HCT116 (cell line): ENCODE data around the gene HLA-B. TPM values are rescaled to one million over a fixed set of nuclear protein-coding genes. Genes with fewer than 3 reads are reported as not detected.

Experiments
- ATAC-seq: fragments of 200-7000 bp; cut with Tn5 transposase; 2 replicates; pipeline ENCODE4 v1.9.1; 2020; ENCODE audit warnings: mild to moderate bottlenecking, moderate library complexity
- BruUV-seq: library from RNA; stranded (reverse); fragments of 400-500 nt; replicated peaks from 2 replicates; lab custom pipeline; 2021; lab: Mats Ljungman, UMichigan
- CTCF ChIA-PET: fragments of 300-600 bp; sonication (Branson Sonifier 250); formaldehyde crosslinking; loops from one replicate; lab custom pipeline; 2021; ENCODE audit warnings: antibody characterized with exemption; lab: Charles Lee
- POLR2A ChIA-PET: fragments of 300-600, 350-600 bp; sonication (Branson Sonifier 250); formaldehyde crosslinking; loops from one replicate; lab custom pipeline; 2021; ENCODE audit warnings: antibody characterized with exemption; lab: Charles Lee
- RAD21 ChIA-PET, 2 experiments: fragments of 300-600 bp; sonication (Branson Sonifier 250); formaldehyde crosslinking; loops; one replicate each; lab custom pipeline; 2023; ENCODE audit warnings: low total read pairs in 2 of 2; ENCODE audit not compliant: uncharacterized antibody in 2 of 2, unreplicated experiment in 2 of 2, low non-redundant PET in 1 of 2; lab: Charles Lee
- DNase-seq: peaks from one replicate; pipeline ENCODE4 v3.0.0-alpha.2; 2010; ENCODE audit warnings: low read depth, low spot score
- H2AFZ ChIP-seq: fragments of 200-600 bp; shearing (Covaris generic), sonication (generic); 2 replicates; pipeline ENCODE4 v1.6.1; 2017; ENCODE audit warnings: low read depth, mixed run types, mixed read lengths, antibody characterized with exemption, low read length; ENCODE audit not compliant: poor library complexity, severe bottlenecking
- H3K27ac ChIP-seq: 2 replicates; pipeline ENCODE4 v1.5.1; 2012; ENCODE audit warnings: low read depth, low read length
- H3K27me3 ChIP-seq: fragments of 200-600 bp; sonication (generic); 2 replicates; pipeline ENCODE4 v1.6.1; 2016; ENCODE audit warnings: mixed run types, low read length, mixed read lengths; ENCODE audit not compliant: insufficient read depth
- H3K36me3 ChIP-seq, 2 experiments: fragments of 200-500 bp in 1 of 2; fragments of 200-600 bp in 1 of 2; sonication (Bioruptor generic) in 1 of 2; sonication (generic) in 1 of 2; 2 replicates each; pipeline versions ENCODE4 v1.5.1 to v1.6.1; 2014 to 2016; ENCODE audit warnings: low read length in 2 of 2, inconsistent platforms in 1 of 2, mixed read lengths in 1 of 2, mixed run types in 1 of 2; ENCODE audit not compliant: insufficient read depth in 2 of 2, control insufficient read depth in 1 of 2
- H3K4me1 ChIP-seq, 2 experiments: fragments of 200-600 bp in 1 of 2; sonication (generic) in 1 of 2; 2 replicates each; pipeline versions ENCODE4 v1.5.1 to v1.6.1; 2012 to 2017; ENCODE audit warnings: low read length in 2 of 2, inconsistent platforms in 1 of 2, mild to moderate bottlenecking in 1 of 2, mixed read lengths in 1 of 2, mixed run types in 1 of 2, moderate library complexity in 1 of 2; ENCODE audit not compliant: insufficient read depth in 2 of 2, control insufficient read depth in 1 of 2
- H3K4me2 ChIP-seq: fragments of 200-600 bp; sonication (generic); 2 replicates; pipeline ENCODE4 v1.6.1; 2017; ENCODE audit warnings: mixed run types, low read length, mixed read lengths
- H3K4me3 ChIP-seq, 2 experiments: fragments of 200-600 bp in 1 of 2; sonication (generic) in 1 of 2; replicated peaks in 1 of 2; 2 replicates each; pipeline ENCODE4 v1.5.1; 2011 to 2016; ENCODE audit warnings: low read length in 2 of 2, control low read depth in 1 of 2, low read depth in 1 of 2, mild to moderate bottlenecking in 1 of 2, mixed read lengths in 1 of 2, mixed run types in 1 of 2
- H3K79me2 ChIP-seq: fragments of 200-600 bp; sonication (generic); 2 replicates; pipeline ENCODE4 v1.6.1; 2017; ENCODE audit warnings: mild to moderate bottlenecking, mixed run types, low read length, moderate library complexity, mixed read lengths; ENCODE audit not compliant: insufficient read depth
- H3K9ac ChIP-seq: fragments of 200-600 bp; sonication (generic); 2 replicates; pipeline ENCODE4 v1.6.1; 2016; ENCODE audit warnings: low read length, mixed read lengths
- H3K9me2 ChIP-seq: fragments of 200-600 bp; sonication (generic), shearing (Covaris generic); 2 replicates; pipeline ENCODE4 v1.6.1; 2017; ENCODE audit warnings: mixed run types, mild to moderate bottlenecking, moderate library complexity; ENCODE audit not compliant: insufficient read depth
- H3K9me3 ChIP-seq, 2 experiments: fragments of 200-500 bp in 1 of 2; fragments of 200-600 bp in 1 of 2; sonication (Bioruptor generic) in 1 of 2; sonication (generic) in 1 of 2; 2 replicates each; pipeline ENCODE4 v1.6.1; 2014 to 2017; ENCODE audit warnings: low read length in 2 of 2, mixed read lengths in 2 of 2, inconsistent platforms in 1 of 2, low read depth in 1 of 2, mild to moderate bottlenecking in 1 of 2, mixed run types in 1 of 2, moderate library complexity in 1 of 2; ENCODE audit not compliant: control insufficient read depth in 1 of 2, insufficient read depth in 1 of 2
- H4K20me1 ChIP-seq: fragments of 200-600 bp; sonication (generic), shearing (Covaris generic); 2 replicates; pipeline ENCODE4 v1.6.1; 2017; ENCODE audit warnings: mixed run types, mild to moderate bottlenecking, moderate library complexity; ENCODE audit not compliant: insufficient read depth
- CBX3 ChIP-seq: IDR thresholded peaks from 2 replicates; pipeline ENCODE4 v1.6.1; 2012; ENCODE audit warnings: low read depth
- CEBPB ChIP-seq: IDR thresholded peaks from 2 replicates; pipeline ENCODE4 v1.6.1; 2012; ENCODE audit warnings: low read depth
- EGR1 ChIP-seq: IDR thresholded peaks from 2 replicates; pipeline ENCODE4 v1.6.1; 2012; ENCODE audit warnings: low read depth
- FOSL1 ChIP-seq: IDR thresholded peaks from 2 replicates; pipeline ENCODE4 v1.6.1; 2012; ENCODE audit warnings: low read depth
- JUND ChIP-seq: IDR thresholded peaks from 2 replicates; pipeline ENCODE4 v1.6.1; 2012
- POLR2A ChIP-seq: IDR thresholded peaks from 2 replicates; pipeline ENCODE4 v1.7.0; 2011; ENCODE audit warnings: borderline replicate concordance; ENCODE audit not compliant: insufficient read depth, insufficient read length; ENCODE audit errors: extremely low read depth
- POLR2AphosphoS5 ChIP-seq: IDR thresholded peaks from 2 replicates; pipeline ENCODE4 v1.6.1; 2011; ENCODE audit warnings: mild to moderate bottlenecking, low read depth, low read length, moderate library complexity
- RAD21 ChIP-seq: IDR thresholded peaks from 2 replicates; pipeline ENCODE4 v1.6.1; 2012; ENCODE audit warnings: low read depth, mild to moderate bottlenecking
- SIN3A ChIP-seq: IDR thresholded peaks from 2 replicates; pipeline ENCODE4 v1.6.1; 2012; ENCODE audit warnings: low read depth
- SP1 ChIP-seq: IDR thresholded peaks from 2 replicates; pipeline ENCODE4 v1.6.1; 2012; ENCODE audit warnings: low read depth
- SRF ChIP-seq: IDR thresholded peaks from 2 replicates; pipeline ENCODE4 v1.6.1; 2012; ENCODE audit warnings: low read depth
- TCF7L2 ChIP-seq: IDR thresholded peaks from 2 replicates; pipeline ENCODE4 v1.7.0; 2011; ENCODE audit warnings: borderline replicate concordance, inconsistent platforms; ENCODE audit not compliant: insufficient read depth, insufficient read length; ENCODE audit errors: extremely low read depth
- YY1 ChIP-seq: IDR thresholded peaks from 2 replicates; pipeline ENCODE4 v1.6.1; 2011; ENCODE audit warnings: low read length, low read depth, moderate library complexity, mild to moderate bottlenecking; ENCODE audit not compliant: insufficient replicate concordance; ENCODE audit errors: extremely low read depth
- ZFX ChIP-seq: fragments of 450-650 bp; IDR thresholded peaks from 2 replicates; pipeline ENCODE4 v1.6.1; 2017
- ZNF274 ChIP-seq: fragments of 200-500 bp; sonication (Bioruptor generic); IDR thresholded peaks from 2 replicates; pipeline ENCODE4 v1.6.1; 2014; ENCODE audit warnings: mild to moderate bottlenecking, low read depth, low read length, inconsistent platforms
- intact Hi-C: fragments of 100-400 bp; cut with micrococcal nuclease; formaldehyde crosslinking; loops from 2 replicates; pipeline ENCODE4 v1.10.0; 2022
- total RNA-seq: library from RNA; stranded (reverse); gene quantifications from one replicate; pipeline ENCODE4 v1.2.1, GENCODE V29; 2021; ENCODE audit not compliant: unreplicated experiment
- TF ChIP-seq, protein P1 (sequence below), 3 experiments: fragments of 200-600 bp in 1 of 3; sonication (generic) in 1 of 3; IDR thresholded peaks in 2 of 3; conservative IDR thresholded peaks in 1 of 3; 2 replicates each; pipeline ENCODE4 v1.5.1; 2012 to 2017; ENCODE audit warnings: low read depth in 2 of 3, low read length in 2 of 3, antibody characterized with exemption in 1 of 3, borderline replicate concordance in 1 of 3, control low read depth in 1 of 3, mild to moderate bottlenecking in 1 of 3, mixed read lengths in 1 of 3, mixed run types in 1 of 3, moderate library complexity in 1 of 3; ENCODE audit not compliant: insufficient read depth in 1 of 3
- TF ChIP-seq, protein P2 (sequence below): IDR thresholded peaks from 2 replicates; pipeline ENCODE4 v1.6.1; 2012
- TF ChIP-seq, protein P3 (sequence below): IDR thresholded peaks from 2 replicates; pipeline ENCODE4 v1.6.1; 2011; ENCODE audit warnings: mild to moderate bottlenecking, low read length, moderate library complexity; ENCODE audit not compliant: insufficient replicate concordance; ENCODE audit errors: extremely low read depth

HLA-B gene
- total RNA-seq, 1 experiment from 2014 or later, result 381 TPM

DNA sequence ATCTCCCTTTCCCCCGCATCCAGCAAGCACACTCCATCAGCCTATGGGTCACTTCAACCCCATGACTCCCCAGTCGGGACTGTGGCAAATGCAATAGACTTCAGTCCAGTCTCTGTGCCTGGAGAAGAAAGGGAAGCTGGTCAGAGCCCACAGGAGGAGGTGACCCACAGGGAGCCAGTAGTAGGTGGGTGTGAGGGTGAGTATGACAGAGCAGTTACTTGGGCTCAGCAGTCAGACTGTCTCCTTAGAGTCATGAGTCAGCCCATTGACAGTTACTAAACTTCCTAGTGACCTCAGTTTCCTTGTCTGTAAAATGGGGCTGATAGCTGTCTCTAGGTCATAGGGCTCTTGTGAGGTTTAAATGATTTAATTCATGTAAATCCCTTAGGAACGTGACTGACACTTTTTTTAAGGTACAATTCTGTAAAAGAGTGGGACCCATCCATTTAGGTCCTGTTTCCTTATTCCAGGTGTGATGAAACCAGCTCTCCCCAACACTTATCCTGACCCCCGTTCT lies 51.2 kb downstream of the HLA-B start:
- no peaks in the 10 kb centered on the region for H3K79me2 ChIP-seq
- no peaks in the 10 kb centered on the region for H3K36me3 ChIP-seq
- CTCF ChIA-PET, result no interaction called here
- no peaks in the 10 kb centered on the region for H3K4me1 ChIP-seq
- no peak for TF ChIP-seq TCF7L2
- no peak for TF ChIP-seq SRF
- TF ChIP-seq POLR2AphosphoS5, result no peak
- no peak for TF ChIP-seq SP1
- no peak for TF ChIP-seq RAD21
- TF ChIP-seq CBX3, result no peak
- TF ChIP-seq YY1, result no peak
- TF ChIP-seq FOSL1, result no peak
- no peak for TF ChIP-seq ZNF274
- TF ChIP-seq CEBPB, result no peak
- no peak for TF ChIP-seq SIN3A
- TF ChIP-seq POLR2A, result no peak
- TF ChIP-seq JUND, result no peak
- TF ChIP-seq, protein P1, sequence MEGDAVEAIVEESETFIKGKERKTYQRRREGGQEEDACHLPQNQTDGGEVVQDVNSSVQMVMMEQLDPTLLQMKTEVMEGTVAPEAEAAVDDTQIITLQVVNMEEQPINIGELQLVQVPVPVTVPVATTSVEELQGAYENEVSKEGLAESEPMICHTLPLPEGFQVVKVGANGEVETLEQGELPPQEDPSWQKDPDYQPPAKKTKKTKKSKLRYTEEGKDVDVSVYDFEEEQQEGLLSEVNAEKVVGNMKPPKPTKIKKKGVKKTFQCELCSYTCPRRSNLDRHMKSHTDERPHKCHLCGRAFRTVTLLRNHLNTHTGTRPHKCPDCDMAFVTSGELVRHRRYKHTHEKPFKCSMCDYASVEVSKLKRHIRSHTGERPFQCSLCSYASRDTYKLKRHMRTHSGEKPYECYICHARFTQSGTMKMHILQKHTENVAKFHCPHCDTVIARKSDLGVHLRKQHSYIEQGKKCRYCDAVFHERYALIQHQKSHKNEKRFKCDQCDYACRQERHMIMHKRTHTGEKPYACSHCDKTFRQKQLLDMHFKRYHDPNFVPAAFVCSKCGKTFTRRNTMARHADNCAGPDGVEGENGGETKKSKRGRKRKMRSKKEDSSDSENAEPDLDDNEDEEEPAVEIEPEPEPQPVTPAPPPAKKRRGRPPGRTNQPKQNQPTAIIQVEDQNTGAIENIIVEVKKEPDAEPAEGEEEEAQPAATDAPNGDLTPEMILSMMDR (IDR thresholded peaks at IDR 0.05 in 2 of 3, conservative IDR thresholded peaks at IDR 0.05 in 1 of 3; ENCODE audit: borderline replicate concordance in 1 of 3, insufficient read depth in 1 of 3, low read depth in 2 of 3, low read length in 2 of 3), result no peak
- no peak for TF ChIP-seq ZFX
- TF ChIP-seq, protein P2, sequence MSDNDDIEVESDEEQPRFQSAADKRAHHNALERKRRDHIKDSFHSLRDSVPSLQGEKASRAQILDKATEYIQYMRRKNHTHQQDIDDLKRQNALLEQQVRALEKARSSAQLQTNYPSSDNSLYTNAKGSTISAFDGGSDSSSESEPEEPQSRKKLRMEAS, result no peak
- TF ChIP-seq EGR1, result no peak
- TF ChIP-seq, protein P3, sequence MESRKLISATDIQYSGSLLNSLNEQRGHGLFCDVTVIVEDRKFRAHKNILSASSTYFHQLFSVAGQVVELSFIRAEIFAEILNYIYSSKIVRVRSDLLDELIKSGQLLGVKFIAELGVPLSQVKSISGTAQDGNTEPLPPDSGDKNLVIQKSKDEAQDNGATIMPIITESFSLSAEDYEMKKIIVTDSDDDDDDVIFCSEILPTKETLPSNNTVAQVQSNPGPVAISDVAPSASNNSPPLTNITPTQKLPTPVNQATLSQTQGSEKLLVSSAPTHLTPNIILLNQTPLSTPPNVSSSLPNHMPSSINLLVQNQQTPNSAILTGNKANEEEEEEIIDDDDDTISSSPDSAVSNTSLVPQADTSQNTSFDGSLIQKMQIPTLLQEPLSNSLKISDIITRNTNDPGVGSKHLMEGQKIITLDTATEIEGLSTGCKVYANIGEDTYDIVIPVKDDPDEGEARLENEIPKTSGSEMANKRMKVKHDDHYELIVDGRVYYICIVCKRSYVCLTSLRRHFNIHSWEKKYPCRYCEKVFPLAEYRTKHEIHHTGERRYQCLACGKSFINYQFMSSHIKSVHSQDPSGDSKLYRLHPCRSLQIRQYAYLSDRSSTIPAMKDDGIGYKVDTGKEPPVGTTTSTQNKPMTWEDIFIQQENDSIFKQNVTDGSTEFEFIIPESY, result no peak
- POLR2A ChIA-PET, result no interaction called here
- H3K9ac ChIP-seq, result no peak overlapping the region
- H3K27ac ChIP-seq, result no peak overlapping the region
- peaks cover 9% of the 10 kb centered on the region; the same call in 1 of the 2 replicates for H3K27me3 ChIP-seq
- intact Hi-C loops, result no loop called here
- no peaks in the 10 kb centered on the region for H3K9me3 ChIP-seq
- ATAC-seq (no peak), DNase-seq (no peak)
- no TSS peak for BruUV-seq
- H3K4me2 ChIP-seq, result no peak overlapping the region
- RAD21 ChIA-PET, result no interaction called here
- no peaks in the 10 kb centered on the region for H3K9me2 ChIP-seq
- H2AFZ ChIP-seq, result no peak overlapping the region
- H4K20me1 ChIP-seq, result no peaks in the 10 kb centered on the region
- no peak overlapping the region for H3K4me3 ChIP-seq
